Measurements from ENCODE around the gene INPP5A. TPM values are rescaled to one million over a fixed set of nuclear protein-coding genes. Genes with fewer than 3 reads are reported as not detected.

Gene INPP5A
- total and polyA plus RNA-seq, 10 of the 15 experiments (the other 5 are each of a cell fraction or from before 2014, with no cell fraction given) = 0.52 to 15.0 (median 6.3) TPM

- Histone ChIP-seq H3K27me3 (replicated peaks in 1 of 2; ENCODE audit: control insufficient read depth in 2 of 2, insufficient read depth in 2 of 2, low read length in 1 of 2) (no peaks in the 10 kb centered on the region), H3K27ac (ENCODE audit: control insufficient read depth, insufficient read depth) (no peak overlapping the region), H3K4me2 (ENCODE audit: control insufficient read depth, insufficient read depth) (no peak overlapping the region), H2AFZ (ENCODE audit: control insufficient read depth, low read depth, low read length) (no peak overlapping the region), H3K4me3 (no peak overlapping the region), H4K20me1 (ENCODE audit: control insufficient read depth, insufficient read depth) (no peaks in the 10 kb centered on the region), H3K36me3 (ENCODE audit: control insufficient read depth in 2 of 2, insufficient read depth in 2 of 2, low read length in 1 of 2) (peaks cover 0 to 4% of the 10 kb centered on the region in 2 experiments; a peak in 2 of 4 replicates), H3K9me3 (replicated peaks; ENCODE audit: control insufficient read depth, insufficient read depth, low read length) (no peaks in the 10 kb centered on the region), H3K79me2 (ENCODE audit: control insufficient read depth, insufficient read depth, low read length) (no peaks in the 10 kb centered on the region), H3K4me1 (ENCODE audit: control insufficient read depth, insufficient read depth, low read length) (no peaks in the 10 kb centered on the region), H3K9ac (ENCODE audit: control insufficient read depth, insufficient read depth, low read length) (no peak overlapping the region)
- POLR2A ChIA-PET = no interaction called here
- FAIRE-seq (no peak), ATAC-seq (no peak), DNase-seq (ENCODE audit: low read depth, low spot score) (no peak)
- TF ChIP-seq KAT2A (conservative IDR thresholded peaks at IDR 0.05; ENCODE audit: control insufficient read depth, low read depth, low read length) (no peak), USF2 (IDR thresholded peaks at IDR 0.05; ENCODE audit: borderline replicate concordance, low read depth, low read length) (no peak), NFYA (IDR thresholded peaks at IDR 0.05; ENCODE audit: borderline replicate concordance, low read depth, low read length) (no peak), SRF (IDR thresholded peaks at IDR 0.05; ENCODE audit: low read depth in 2 of 2, low read length in 2 of 2) (no peak), TAF1 (IDR thresholded peaks at IDR 0.05; ENCODE audit: borderline replicate concordance, low read depth, low read length) (no peak), EED (IDR thresholded peaks at IDR 0.05; ENCODE audit: low read depth) (no peak), RB1 (IDR thresholded peaks at IDR 0.05; ENCODE audit: borderline replicate concordance) (no peak), ZNF217 (IDR thresholded peaks at IDR 0.05) (no peak)
- intact Hi-C loops (cut with micrococcal nuclease; ENCODE audit: unreplicated experiment) (no loop called here), in situ Hi-C loops (cut with MboI) (no loop called here)
- 69% methylated on average over 18 of the region's 18 CpGs for WGBS (ENCODE audit: insufficient coverage, insufficient replicate concordance, low lambda C conversion rate, missing lambda C conversion rate)
- SMC1A ChIA-PET (ENCODE audit: uncharacterized antibody, unreplicated experiment) = no interaction called here
- CTCF ChIA-PET = no interaction called here
- RAD21 ChIA-PET (ENCODE audit: unreplicated experiment) = no interaction called here
- BruUV-seq (replicated peaks) = no TSS peak
Measured at GRCh38 chr10:132656283-132657126, 118.9 kb downstream of the INPP5A start.

Data from GM12878 (cell line).